GM21717 (cell line): Measurements from ENCODE around the gene COL8A1.

Experiments
- ATAC-seq: cut with Tn5 transposase; IDR thresholded peaks from one replicate; pipeline ENCODE4 v1.9.1; 2021; ENCODE audit warnings: mild to moderate bottlenecking, moderate library complexity; ENCODE audit not compliant: unreplicated experiment

COL8A1 gene

DNA sequence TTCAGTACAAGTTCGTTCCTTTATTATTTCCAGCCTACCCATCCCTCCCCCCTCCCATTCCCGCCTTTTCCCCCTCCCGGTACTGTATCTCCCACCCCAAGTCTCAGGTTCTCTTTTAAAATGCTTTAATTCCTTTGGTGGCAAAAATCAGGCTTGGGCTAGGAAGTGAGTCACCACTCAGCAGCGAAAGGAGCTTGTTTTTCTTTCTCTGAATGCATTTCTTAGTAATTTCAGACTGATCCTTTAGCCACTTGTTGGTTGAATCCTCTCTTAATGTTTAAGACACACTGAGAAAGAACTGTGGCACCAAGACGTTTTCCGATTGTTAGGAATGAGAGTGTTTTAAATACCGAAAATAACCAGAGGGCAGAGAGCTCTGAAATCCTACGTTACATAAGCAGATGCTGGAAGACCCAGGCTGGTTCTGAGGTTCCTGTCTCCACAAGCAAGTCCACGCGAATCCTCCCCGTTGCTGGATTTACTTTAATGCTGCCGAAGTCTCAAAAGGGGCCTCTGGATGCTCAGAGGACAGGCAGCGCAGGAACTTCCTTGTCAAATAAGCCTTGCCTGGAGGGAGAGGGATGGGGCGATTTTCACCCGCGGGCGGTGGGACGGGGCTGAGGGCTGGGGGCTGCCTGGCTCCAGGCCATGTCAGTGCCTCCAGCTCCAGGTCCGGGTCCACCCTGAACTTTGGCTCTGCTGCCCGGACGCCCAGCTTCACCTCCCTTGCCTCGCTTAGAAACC lies 854 bp upstream of the COL8A1 start:
- no peak for ATAC-seq

DNA sequence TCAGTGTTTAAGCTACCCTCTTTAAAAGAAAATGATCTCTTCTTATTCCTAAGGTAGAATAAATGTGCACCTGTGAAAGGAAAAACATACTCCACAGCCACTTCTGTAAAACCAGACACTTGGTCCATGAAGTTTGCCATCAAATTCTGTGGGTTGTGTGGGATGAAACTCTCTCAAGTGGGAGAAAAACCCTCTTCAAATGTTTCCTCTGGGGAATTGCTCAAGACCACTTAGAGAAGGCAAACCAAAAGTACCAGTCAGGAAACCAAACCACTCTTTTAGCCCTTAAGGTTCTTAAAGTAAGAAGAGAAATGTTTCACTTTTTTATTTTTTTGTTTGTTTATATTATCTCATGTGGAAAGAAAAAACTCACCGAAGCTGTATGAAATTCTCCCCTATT lies 1.2 kb downstream of the COL8A1 start:
- ATAC-seq = no peak

- ATAC-seq = no peak
These were observed 1.9 kb downstream of the COL8A1 start for GRCh38 chr3:99640214-99640851.

- no peak for ATAC-seq
These were observed 3.1 kb downstream of the COL8A1 start for GRCh38 chr3:99641480-99641879.

GRCh38 chr3:99641982-99642381 lies 3.6 kb downstream of the COL8A1 start:
- no peak for ATAC-seq

GRCh38 chr3:99644017-99644416 lies 5.6 kb downstream of the COL8A1 start:
- ATAC-seq = no peak

DNA sequence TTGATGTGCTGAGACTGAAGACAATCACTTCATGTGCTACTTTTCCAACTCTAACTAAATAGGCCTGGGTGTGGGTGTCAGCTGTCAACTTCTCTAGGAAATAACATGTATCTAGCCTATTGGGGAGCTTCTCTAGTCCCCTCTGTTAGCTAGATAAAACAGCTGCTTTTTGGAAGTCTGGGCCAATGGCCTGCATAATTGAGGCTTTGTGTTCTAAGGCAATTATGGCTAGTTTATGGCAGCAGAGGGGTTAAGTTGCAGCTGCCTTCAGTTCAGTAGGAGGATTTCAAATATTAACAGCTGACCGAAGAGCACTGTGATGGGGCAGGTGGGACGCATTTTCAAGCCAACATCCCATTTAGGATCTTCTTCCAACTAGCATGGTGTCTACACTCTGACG lies 6.4 kb downstream of the COL8A1 start:
- ATAC-seq = no peak

GRCh38 chr3:99645277-99646106 lies 7.1 kb downstream of the COL8A1 start:
- ATAC-seq = no peak

DNA sequence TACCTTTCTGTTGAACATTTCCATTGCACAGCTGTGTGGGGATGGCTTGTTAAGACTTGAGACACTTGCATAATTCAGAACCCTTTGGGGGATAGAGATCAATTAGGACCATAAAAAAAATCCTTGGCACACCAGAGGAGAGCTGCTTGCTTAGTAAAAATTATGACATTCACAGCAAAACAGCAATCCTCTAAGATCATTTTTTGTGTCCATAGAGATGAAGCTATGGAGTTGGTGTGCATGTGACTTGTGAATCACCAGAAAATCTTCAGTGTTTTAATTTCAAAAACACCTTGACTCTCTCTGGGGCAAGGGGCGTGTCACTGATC lies 7.7 kb downstream of the COL8A1 start:
- ATAC-seq = no peak

DNA sequence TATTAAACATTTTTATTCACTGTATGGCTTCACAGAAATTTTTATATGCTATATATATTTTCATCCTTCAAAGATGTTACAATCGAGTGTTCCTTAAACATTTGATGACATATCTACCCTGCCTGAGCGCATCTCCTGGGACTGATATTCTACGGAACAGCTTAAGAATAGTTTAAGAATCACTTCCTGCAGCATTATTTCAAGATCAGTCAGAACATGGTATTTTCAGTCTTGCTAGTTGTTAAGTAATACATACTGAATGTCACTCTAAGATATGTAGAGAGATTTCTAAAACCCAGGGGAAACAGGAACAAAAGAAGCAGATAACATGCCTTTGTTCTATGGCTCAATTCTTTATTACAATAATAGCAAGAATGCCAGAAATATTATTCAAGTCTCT lies 8.7 kb downstream of the COL8A1 start:
- ATAC-seq = no peak

DNA sequence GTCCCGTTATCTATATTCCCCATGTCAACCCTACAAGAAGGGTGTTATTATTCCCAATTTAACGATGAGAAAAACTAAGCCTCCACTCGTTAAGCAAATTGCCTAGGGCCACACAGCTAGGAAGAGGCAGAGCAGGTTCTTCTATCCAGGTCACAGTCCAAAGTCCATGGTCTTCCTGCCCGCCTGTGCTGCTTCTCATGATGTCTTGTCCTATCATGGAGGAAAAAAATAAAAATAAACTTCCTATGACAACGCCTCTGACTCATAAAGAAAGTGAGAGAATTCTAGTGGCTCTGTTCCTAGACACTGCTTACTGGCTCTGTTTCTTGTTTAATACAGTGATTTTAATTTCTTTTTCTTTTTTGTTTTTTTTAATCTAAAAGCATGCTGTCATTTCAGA lies 9.7 kb downstream of the COL8A1 start:
- no peak for ATAC-seq

GRCh38 chr3:99648516-99648915 lies 10.1 kb downstream of the COL8A1 start:
- ATAC-seq = no peak

- no peak for ATAC-seq
These were observed 13.1 kb downstream of the COL8A1 start for GRCh38 chr3:99651531-99651930.

GRCh38 chr3:99656624-99657023 lies 18.2 kb downstream of the COL8A1 start:
- ATAC-seq = no peak

DNA sequence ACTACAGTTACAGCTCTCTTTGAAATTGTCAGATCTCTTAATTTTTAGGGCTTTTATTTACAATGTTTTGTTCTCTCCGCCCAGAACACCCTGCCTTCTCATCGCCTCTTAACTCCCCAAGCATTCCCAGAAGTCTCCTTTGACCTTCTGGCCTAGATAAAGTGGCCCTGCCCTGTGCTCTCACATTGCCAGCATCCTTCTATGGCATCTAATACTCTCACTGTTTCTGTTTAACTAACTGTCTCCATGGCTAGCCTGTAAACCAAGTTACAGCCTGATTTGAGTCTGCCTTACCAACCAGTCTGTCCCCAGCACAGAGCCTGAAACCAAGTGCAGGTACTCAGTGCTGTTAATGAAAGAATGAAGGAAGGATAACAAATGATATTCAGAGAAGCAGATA lies 19.9 kb downstream of the COL8A1 start:
- no peak for ATAC-seq

GRCh38 chr3:99659032-99659431 lies 20.6 kb downstream of the COL8A1 start:
- no peak for ATAC-seq

DNA sequence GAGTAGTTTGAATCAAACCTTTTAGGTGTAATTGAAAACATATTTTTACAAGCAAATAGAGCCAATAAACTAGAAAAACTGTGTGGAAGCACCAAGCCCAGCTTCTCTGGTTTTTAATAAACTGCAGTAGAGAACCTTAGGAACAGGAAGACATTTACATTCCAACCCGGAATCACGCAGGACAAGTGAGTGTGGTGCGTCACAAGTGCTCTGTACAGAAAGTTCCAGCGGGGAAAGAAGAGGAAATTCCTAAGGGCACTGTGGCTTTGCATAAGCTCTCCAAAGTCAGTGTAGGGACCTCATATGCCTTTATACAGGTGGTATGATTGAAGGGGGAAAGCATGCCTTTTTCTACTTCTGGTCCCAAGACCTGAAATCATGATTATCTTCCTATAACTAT lies 21.6 kb downstream of the COL8A1 start:
- no peak for ATAC-seq

DNA sequence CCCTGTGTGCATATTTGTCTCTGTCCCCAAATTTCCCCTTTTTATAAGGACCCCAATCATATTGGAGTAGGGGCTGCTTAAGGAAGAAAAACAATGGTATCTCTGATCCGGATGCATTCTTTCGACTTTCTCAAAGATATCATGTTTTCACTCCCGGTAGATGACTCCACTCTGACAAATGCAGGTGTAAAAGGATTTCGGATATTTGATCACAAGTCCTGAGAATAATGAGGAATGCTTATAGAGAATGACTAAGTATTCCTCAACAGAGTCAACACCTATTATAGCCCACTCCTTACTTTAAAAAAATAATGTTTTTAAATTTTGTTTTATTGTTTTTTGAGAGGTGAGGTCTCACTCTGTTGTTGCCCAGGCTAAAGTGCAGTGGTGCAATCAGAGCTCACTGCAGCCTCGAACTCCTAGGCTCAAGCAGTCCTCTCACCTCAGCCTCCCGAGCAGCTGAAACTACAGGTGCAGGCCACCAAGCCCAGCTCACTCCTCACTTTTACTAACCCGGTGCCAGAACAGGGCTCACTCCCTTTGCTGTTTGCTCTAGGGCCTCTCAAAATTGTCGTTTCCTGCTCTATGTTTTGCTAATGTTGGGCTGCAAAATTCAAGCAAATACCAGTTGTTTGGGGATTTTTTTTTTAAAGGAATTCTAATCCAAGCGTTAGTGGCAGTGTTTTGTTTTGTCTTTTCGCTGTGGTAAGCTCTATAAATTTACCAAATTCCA lies 24.6 kb downstream of the COL8A1 start:
- no peak for ATAC-seq

DNA sequence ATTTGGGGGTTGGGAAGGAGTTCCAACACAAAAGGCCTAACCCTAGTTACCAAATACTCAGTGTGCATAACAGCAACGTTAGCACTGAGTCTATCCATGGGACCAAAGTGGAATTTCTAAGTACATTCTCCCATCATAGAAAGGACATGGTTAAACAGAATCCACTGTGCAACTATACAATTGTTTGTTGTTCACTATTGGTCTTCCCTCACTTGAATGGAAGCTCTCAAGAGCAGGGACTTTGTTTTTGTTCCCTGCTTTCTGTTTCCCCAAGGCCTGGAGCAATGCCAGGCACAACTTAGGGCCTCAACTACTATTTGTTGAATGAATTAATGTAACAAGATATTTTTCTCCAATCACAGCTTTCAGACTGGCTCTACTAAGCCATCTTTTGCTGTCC lies 25.6 kb downstream of the COL8A1 start:
- ATAC-seq = no peak

DNA sequence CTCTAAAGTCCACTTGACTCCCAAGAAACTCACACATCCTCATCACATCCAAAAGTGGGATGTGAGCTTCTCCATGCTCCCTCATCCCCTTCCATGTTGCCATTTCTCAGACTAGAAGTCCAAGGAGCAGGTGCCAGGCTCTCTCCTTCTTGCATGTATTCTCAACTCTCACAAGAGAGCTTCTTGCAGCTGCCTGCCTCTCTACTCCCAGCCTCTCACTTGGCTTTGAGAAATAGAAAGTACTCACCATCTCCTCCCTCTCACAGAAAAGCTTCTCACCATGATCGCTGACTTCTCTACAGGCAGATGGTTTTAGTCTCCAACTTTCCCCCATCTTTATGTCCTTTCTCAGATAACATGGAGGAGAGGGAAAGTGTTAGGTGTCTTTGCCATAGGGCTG lies 26.6 kb downstream of the COL8A1 start:
- ATAC-seq = no peak

DNA sequence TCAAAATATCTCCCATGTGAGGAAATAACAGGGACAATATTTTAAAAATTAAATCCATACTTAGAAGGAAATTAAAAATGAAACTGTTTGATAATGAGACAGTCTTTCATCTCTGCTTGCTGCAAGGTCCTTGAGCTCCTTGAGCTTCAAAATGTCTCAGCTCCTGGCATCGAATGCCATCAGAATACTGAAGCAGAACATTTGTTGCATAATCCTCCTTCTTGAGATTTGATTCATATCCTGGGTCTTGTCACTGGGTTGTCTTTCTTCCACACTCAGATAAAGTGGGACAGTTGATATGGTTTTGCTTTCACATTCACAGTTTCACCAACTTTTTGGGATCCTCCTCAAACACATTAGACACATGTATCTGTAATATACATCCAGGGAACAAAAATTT lies 27.8 kb downstream of the COL8A1 start:
- ATAC-seq = no peak
